Neural crest cell (in vitro differentiated cells): ENCODE results near the gene NTPCR. TPM values are rescaled to one million over a fixed set of nuclear protein-coding genes. Genes with fewer than 3 reads are reported as not detected.

Source experiments
- DNase-seq: peaks from one replicate; pipeline ENCODE4 v3.0.0; 2021; ENCODE audit warnings: low read depth, mixed read lengths, low spot score
- H3K27ac Mint-ChIP-seq: one replicate; pipeline ENCODE4 v1.8.0; 2021; ENCODE audit warnings: mild to moderate bottlenecking, mixed read lengths; ENCODE audit not compliant: unreplicated experiment
- H3K27me3 Mint-ChIP-seq: 2 replicates; pipeline ENCODE4 v1.8.0; 2021; ENCODE audit warnings: low read depth, mild to moderate bottlenecking, mixed read lengths
- H3K36me3 Mint-ChIP-seq: 2 replicates; pipeline ENCODE4 v1.8.0; 2021; ENCODE audit warnings: low read depth, mild to moderate bottlenecking, mixed read lengths
- H3K4me1 Mint-ChIP-seq: 2 replicates; pipeline ENCODE4 v1.8.0; 2021; ENCODE audit warnings: mixed read lengths
- H3K4me3 Mint-ChIP-seq: one replicate; pipeline ENCODE4 v1.8.0; 2021; ENCODE audit warnings: mild to moderate bottlenecking, mixed read lengths
- H3K9me3 Mint-ChIP-seq: 2 replicates; pipeline ENCODE4 v1.8.0; 2021; ENCODE audit warnings: mixed read lengths
- CTCF ChIP-seq: fragments of 200-600 bp; sonication (generic); conservative IDR thresholded peaks from 2 replicates; pipeline ENCODE4 v1.5.0; 2021; ENCODE audit warnings: antibody characterized with exemption, mild to moderate bottlenecking
- total RNA-seq: library from RNA; stranded (reverse); gene quantifications from 2 replicates; pipeline ENCODE4 v1.2.1, GENCODE V29; 2021

NTPCR gene
- total RNA-seq, 1 donor from 2014 or later: 55.5 TPM

DNA sequence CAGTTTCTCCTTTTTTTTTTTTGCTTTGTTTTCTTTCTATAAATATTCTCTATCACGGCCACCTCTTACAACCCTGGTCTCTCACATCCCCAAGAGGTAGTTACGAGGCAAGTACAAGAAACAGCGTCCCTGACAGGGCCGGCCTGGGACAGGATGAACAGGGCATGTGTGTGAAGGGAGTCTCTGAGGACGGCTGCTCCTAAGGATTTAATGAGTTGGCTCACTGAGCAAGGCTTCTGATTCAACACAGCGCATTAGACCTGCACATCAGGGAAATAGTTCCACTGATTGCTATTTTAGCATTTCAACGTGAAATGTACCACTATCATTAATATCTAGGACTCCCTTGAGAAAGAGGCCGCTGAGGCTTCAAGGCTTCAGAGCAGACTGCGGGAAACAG lies 54.0 kb downstream of the NTPCR start:
- Mint-ChIP-seq H3K27ac (no peak overlapping the region), H3K36me3 (peaks cover 12% of the 10 kb centered on the region), H3K4me1 (peaks cover 26% of the 10 kb centered on the region), H3K9me3 (no peaks in the 10 kb centered on the region), H3K27me3 (no peaks in the 10 kb centered on the region), H3K4me3 (no peak overlapping the region)
- DNase-seq: no peak
- TF ChIP-seq CTCF: no peak

GRCh38 chr1:233005156-233005555 lies 54.7 kb downstream of the NTPCR start:
- peaks cover 26% of the 10 kb centered on the region for H3K4me1 Mint-ChIP-seq
- no peak overlapping the region for H3K27ac Mint-ChIP-seq
- TF ChIP-seq CTCF: no peak
- no peak for DNase-seq
- no peaks in the 10 kb centered on the region for H3K9me3 Mint-ChIP-seq
- no peaks in the 10 kb centered on the region for H3K27me3 Mint-ChIP-seq
- H3K36me3 Mint-ChIP-seq: peaks cover 9% of the 10 kb centered on the region
- H3K4me3 Mint-ChIP-seq: no peak overlapping the region

DNA sequence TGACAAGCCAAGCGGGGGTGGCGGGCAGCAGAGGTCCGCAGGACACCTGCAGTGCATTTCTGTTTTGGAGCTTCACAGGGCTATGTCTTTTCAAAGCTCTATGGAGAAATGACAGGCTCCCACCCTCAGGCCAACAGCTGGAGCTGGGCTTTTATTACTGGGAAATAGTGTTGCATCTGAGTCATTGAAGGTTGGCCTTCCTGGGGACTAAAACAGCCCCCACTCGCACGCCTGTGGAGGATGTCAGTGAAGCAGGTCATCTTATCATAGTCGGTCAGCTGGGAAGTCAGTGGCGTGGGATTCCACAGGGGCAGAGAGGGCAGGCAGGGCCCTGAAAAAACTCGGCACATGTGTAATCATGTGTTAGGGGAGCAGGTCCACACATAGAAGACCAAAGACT lies 55.3 kb downstream of the NTPCR start:
- peak overlapping the region; percentile 81 for H3K27ac Mint-ChIP-seq
- H3K9me3 Mint-ChIP-seq: no peaks in the 10 kb centered on the region
- H3K4me3 Mint-ChIP-seq: peak overlapping the region; percentile 9
- H3K27me3 Mint-ChIP-seq: no peaks in the 10 kb centered on the region
- no peak for TF ChIP-seq CTCF
- peaks cover 26% of the 10 kb centered on the region for H3K4me1 Mint-ChIP-seq
- H3K36me3 Mint-ChIP-seq: peaks cover 7% of the 10 kb centered on the region
- no peak for DNase-seq

DNA sequence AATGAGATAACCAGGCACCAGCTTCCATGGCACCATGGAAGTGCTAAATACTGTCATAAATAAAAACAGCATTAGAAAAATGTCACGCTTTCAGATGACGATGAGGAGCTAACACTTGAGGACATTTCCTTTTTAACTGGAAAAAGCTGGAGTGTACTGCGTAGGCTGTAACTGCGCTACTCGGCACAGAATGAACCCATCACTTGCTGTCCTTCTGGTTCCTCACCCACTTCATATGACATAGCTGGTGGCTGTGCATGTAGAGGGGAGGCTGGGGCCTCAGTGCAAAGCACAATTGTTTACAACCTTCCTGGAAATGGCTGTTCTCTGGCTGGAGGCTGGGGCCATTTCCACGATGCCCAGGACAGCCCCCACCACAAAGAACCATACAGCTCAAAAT lies 55.7 kb downstream of the NTPCR start:
- TF ChIP-seq CTCF: no peak
- DNase-seq: no peak
- Mint-ChIP-seq H3K27ac (peak overlapping the region; percentile 83), H3K4me1 (peaks cover 26% of the 10 kb centered on the region), H3K4me3 (peak overlapping the region; percentile 9), H3K27me3 (no peaks in the 10 kb centered on the region), H3K36me3 (peaks cover 7% of the 10 kb centered on the region), H3K9me3 (no peaks in the 10 kb centered on the region)

- Mint-ChIP-seq H3K36me3 (peaks cover 7% of the 10 kb centered on the region), H3K27ac (peak overlapping the region; percentile 83), H3K4me3 (no peak overlapping the region), H3K9me3 (no peaks in the 10 kb centered on the region), H3K4me1 (peaks cover 26% of the 10 kb centered on the region), H3K27me3 (no peaks in the 10 kb centered on the region)
- no peak for DNase-seq
- TF ChIP-seq CTCF: no peak
Measured at GRCh38 chr1:233006541-233006973, 56.1 kb downstream of the NTPCR start.

- no peak for DNase-seq
- H3K4me1 Mint-ChIP-seq: peaks cover 21% of the 10 kb centered on the region
- no peaks in the 10 kb centered on the region for H3K27me3 Mint-ChIP-seq
- H3K36me3 Mint-ChIP-seq: peaks cover 2% of the 10 kb centered on the region
- no peak overlapping the region for H3K4me3 Mint-ChIP-seq
- no peaks in the 10 kb centered on the region for H3K9me3 Mint-ChIP-seq
- no peak for TF ChIP-seq CTCF
- no peak overlapping the region for H3K27ac Mint-ChIP-seq
Measured at GRCh38 chr1:233010146-233010545, 59.7 kb downstream of the NTPCR start.
